Lung (tissue), 12 donors: ENCODE measurements around the gene TULP4. TPM values are rescaled to one million over a fixed set of nuclear protein-coding genes. Genes with fewer than 3 reads are reported as not detected.

ENCODE experiments used
- ATAC-seq: fragments of 200-7000 bp; cut with Tn5 transposase; one replicate; pipeline ENCODE4 v1.9.1; 2020; ENCODE audit warnings: moderate number of reproducible peaks; ENCODE audit not compliant: insufficient read depth, low FRiP score
- DNase-seq, 3 donors: peaks; one replicate each; pipeline ENCODE4 v3.0.0-alpha.2; 2013 to 2017
- H3K27ac ChIP-seq, 2 donors: one replicate each; pipeline ENCODE4 v1.5.1; 2013; ENCODE audit warnings: mild to moderate bottlenecking in 2 of 2, moderate library complexity in 2 of 2, control low read depth in 1 of 2, inconsistent platforms in 1 of 2, low read depth in 1 of 2, low read length in 1 of 2
- H3K27me3 ChIP-seq, 3 donors: one replicate each; pipeline ENCODE4 v1.5.1; 2013; ENCODE audit warnings: low read length in 2 of 3; ENCODE audit not compliant: control insufficient read depth in 3 of 3, insufficient read depth in 3 of 3
- H3K36me3 ChIP-seq, 4 donors: one replicate each; pipeline ENCODE4 v1.5.1; 2013; ENCODE audit warnings: low read length in 4 of 4, mild to moderate bottlenecking in 1 of 4, moderate library complexity in 1 of 4; ENCODE audit not compliant: control insufficient read depth in 4 of 4, insufficient read depth in 4 of 4
- H3K4me1 ChIP-seq, 5 donors: one replicate each; pipeline ENCODE4 v1.5.1; 2013; ENCODE audit warnings: low read length in 5 of 5, mild to moderate bottlenecking in 2 of 5, moderate library complexity in 1 of 5; ENCODE audit not compliant: control insufficient read depth in 5 of 5, insufficient read depth in 5 of 5
- H3K4me3 ChIP-seq: one replicate; pipeline ENCODE4 v1.5.1; 2013; ENCODE audit warnings: mild to moderate bottlenecking, control low read depth, moderate library complexity
- H3K9ac ChIP-seq, 2 donors: one replicate each; pipeline ENCODE4 v1.5.1; 2013; ENCODE audit warnings: low read length in 2 of 2, control low read depth in 1 of 2; ENCODE audit not compliant: insufficient read depth in 1 of 2
- H3K9me3 ChIP-seq, 4 donors: one replicate each; pipeline ENCODE4 v1.5.1; 2013; ENCODE audit warnings: low read length in 3 of 4, mild to moderate bottlenecking in 1 of 4, moderate library complexity in 1 of 4; ENCODE audit not compliant: control insufficient read depth in 4 of 4, insufficient read depth in 3 of 4
- CTCF ChIP-seq: IDR thresholded peaks from 2 replicates; pipeline ENCODE4 v1.5.1; 2012; ENCODE audit warnings: mild to moderate bottlenecking; ENCODE audit errors: control extremely low read depth, extremely low read depth
- whole genome bisulfite sequencing, 2 donors: extraction: QIAGEN DNeasy Blood & Tissue Kit; methylation state at CpG; one replicate each; pipeline ENCODE4 v1.1.7; 2013; 5-methylcytosine and 5-hydroxymethylcytosine counted together
- polyA plus RNA-seq, 2 donors: library from polyadenylated mRNA; stranded (reverse); fragments of 200-250 nt; gene quantifications; one replicate each; pipeline ENCODE4 v1.2.1, GENCODE V29; 2013
- total RNA-seq, 2 donors: library from RNA; depleted of rRNA in 1 of 2; stranded (reverse); fragments of >200 nt in 1 of 2; gene quantifications; one replicate each; pipeline ENCODE4 v1.2.1, GENCODE V29; 2014 to 2021
- donor health status: control.
- donor health status: control.
- donor health status: Bipolar disorder and iron deficiency.
- donor health status: healthy.
- donor health status: DM: yes; HTN: yes; CAD: no.

TULP4 gene
- total and polyA plus RNA-seq, 4 donors: 4.5 to 147 (median 39.2) TPM

GRCh38 chr6:158272324-158272723 is 39.9 kb upstream of the TULP4 start:
- Histone ChIP-seq H3K9me3 (no peaks in the 10 kb centered on the region), H3K9ac (no peak overlapping the region), H3K4me3 (no peak overlapping the region), H3K27me3 (no peaks in the 10 kb centered on the region), H3K27ac (no peak overlapping the region), H3K36me3 (peaks cover 0 to 3% (median 0%) of the 10 kb centered on the region in 4 donors), H3K4me1 (peaks cover 0 to 8% (median 0%) of the 10 kb centered on the region in 5 donors)
- 90 to 94% methylated on average over 1 of the region's 1 CpG for WGBS, 2 donors
- ATAC-seq (no peak), DNase-seq (no peak)
- TF ChIP-seq CTCF: no peak

- H3K36me3 ChIP-seq: no peaks in the 10 kb centered on the region
- no peak overlapping the region for H3K9ac ChIP-seq
- ATAC-seq: peak; percentile 37
- no peak overlapping the region for H3K4me3 ChIP-seq
- DNase-seq: peak in 2 of 3 donors; percentile 30 to 53
- no peak overlapping the region for H3K27ac ChIP-seq
- TF ChIP-seq CTCF: no peak
- H3K9me3 ChIP-seq: no peaks in the 10 kb centered on the region
- 63 to 92% methylated on average over 2 of the region's 2 CpGs for WGBS, 2 donors
- no peaks in the 10 kb centered on the region for H3K27me3 ChIP-seq
- H3K4me1 ChIP-seq: peaks cover 0 to 34% (median 4%) of the 10 kb centered on the region in 5 donors
These were observed 34.3 kb upstream of the TULP4 start for GRCh38 chr6:158278004-158278403.

GRCh38 chr6:158279615-158280014 is 32.6 kb upstream of the TULP4 start:
- WGBS, 2 donors: 86 to 94% methylated on average over 13 of the region's 13 CpGs

More at GRCh38 chr6:158279615-158280014, 32.6 kb upstream of the TULP4 start:
- Histone ChIP-seq H3K27me3 (no peaks in the 10 kb centered on the region), H3K36me3 (no peaks in the 10 kb centered on the region), H3K9ac (no peak overlapping the region), H3K27ac (no peak overlapping the region), H3K9me3 (no peaks in the 10 kb centered on the region), H3K4me1 (peaks cover 0 to 50% (median 6%) of the 10 kb centered on the region in 5 donors), H3K4me3 (no peak overlapping the region)
- ATAC-seq (no peak), DNase-seq (peak; percentile 18 to 77 (median 61))
- no peak for TF ChIP-seq CTCF
